SK-N-MC (cell line): ENCODE results near the gene SNX27.
"Not testable (repeated sequence)": the region's sequence is repeated elsewhere in the genome, so short reads cannot be mapped to it uniquely, and the experiment has no call there.

Experiments
- DNase-seq: peaks from one replicate; pipeline ENCODE4 v3.0.0-alpha.2; 2011; ENCODE audit warnings: low read depth, low spot score
- H3K27ac ChIP-seq: fragments of 200-600 bp; sonication (generic); 2 replicates; pipeline ENCODE4 v1.5.1; 2016; ENCODE audit warnings: mixed run types
- H3K36me3 ChIP-seq: fragments of 200-600 bp; sonication (generic); 2 replicates; pipeline ENCODE4 v1.6.1; 2017; ENCODE audit warnings: antibody characterized with exemption, low read length, mixed read lengths; ENCODE audit not compliant: insufficient read depth
- H3K4me3 ChIP-seq: fragments of 200-600 bp; sonication (generic); 2 replicates; pipeline ENCODE4 v1.5.1; 2016
- H3K9ac ChIP-seq: fragments of 200-600 bp; sonication (generic); 2 replicates; pipeline ENCODE4 v1.8.0; 2017; ENCODE audit warnings: mixed run types, mixed read lengths; ENCODE audit not compliant: insufficient read length
- H3K9me3 ChIP-seq: fragments of 200-600 bp; sonication (generic); 2 replicates; pipeline ENCODE4 v1.6.1; 2017; ENCODE audit warnings: low read depth, mild to moderate bottlenecking, antibody characterized with exemption, low read length, moderate library complexity, mixed read lengths
- EZH2 ChIP-seq: fragments of 200-600 bp; sonication (generic); IDR thresholded peaks from one replicate; pipeline ENCODE4 v1.6.1; 2017; ENCODE audit warnings: antibody characterized with exemption
- FOXP2 ChIP-seq: optimal IDR thresholded peaks from 2 replicates; pipeline ENCODE3; 2011; ENCODE audit warnings: mild to moderate bottlenecking, moderate library complexity; ENCODE audit not compliant: insufficient read depth; ENCODE audit errors: extremely low read length, control extremely low read depth
- POLR2AphosphoS5 ChIP-seq: IDR thresholded peaks from 2 replicates; pipeline ENCODE4 v1.6.1; 2012; ENCODE audit warnings: mild to moderate bottlenecking, low read depth, low read length, borderline replicate concordance

Gene SNX27

GRCh38 chr1:151593730-151594129 is 18.1 kb upstream of the SNX27 start:
- no peaks in the 10 kb centered on the region for H3K9me3 ChIP-seq
- H3K27ac ChIP-seq = no peak overlapping the region
- TF ChIP-seq POLR2AphosphoS5 (no peak), EZH2 (no peak), FOXP2 (no peak)
- DNase-seq = no peak
- H3K9ac ChIP-seq = no peak overlapping the region
- peak overlapping the region; percentile 45 for H3K4me3 ChIP-seq
- H3K36me3 ChIP-seq = no peaks in the 10 kb centered on the region

GRCh38 chr1:151594143-151594625 is 17.7 kb upstream of the SNX27 start:
- TF ChIP-seq POLR2AphosphoS5 (no peak), EZH2 (no peak), FOXP2 (no peak)
- Histone ChIP-seq H3K9ac (no peak overlapping the region), H3K36me3 (no peaks in the 10 kb centered on the region), H3K27ac (no peak overlapping the region), H3K4me3 (peak overlapping the region; percentile 45), H3K9me3 (no peaks in the 10 kb centered on the region)
- DNase-seq = no peak

- Histone ChIP-seq H3K36me3 (no peaks in the 10 kb centered on the region), H3K27ac (no peak overlapping the region), H3K4me3 (no peak overlapping the region), H3K9me3 (no peaks in the 10 kb centered on the region), H3K9ac (no peak overlapping the region)
- DNase-seq = no peak
- TF ChIP-seq POLR2AphosphoS5 = no peak
- TF ChIP-seq EZH2 = no peak
- no peak for TF ChIP-seq FOXP2
Measured at GRCh38 chr1:151596166-151596953, 15.5 kb upstream of the SNX27 start.

- not testable (repeated sequence) for H3K36me3 ChIP-seq, H3K9me3 ChIP-seq, DNase-seq, H3K4me3 ChIP-seq, H3K9ac ChIP-seq, H3K27ac ChIP-seq
Measured at GRCh38 chr1:151602550-151602949, 9.3 kb upstream of the SNX27 start.

- no peaks in the 10 kb centered on the region for H3K9me3 ChIP-seq
- H3K27ac ChIP-seq = no peak overlapping the region
- DNase-seq = no peak
- no peak overlapping the region for H3K9ac ChIP-seq
- no peak overlapping the region for H3K4me3 ChIP-seq
- H3K36me3 ChIP-seq = no peaks in the 10 kb centered on the region
- TF ChIP-seq FOXP2 = no peak
- TF ChIP-seq EZH2 = no peak
- TF ChIP-seq POLR2AphosphoS5 = no peak
Measured at GRCh38 chr1:151604291-151604690, 7.6 kb upstream of the SNX27 start.

GRCh38 chr1:151606384-151606783 is 5.5 kb upstream of the SNX27 start:
- TF ChIP-seq FOXP2 (no peak), EZH2 (no peak), POLR2AphosphoS5 (no peak)
- no peaks in the 10 kb centered on the region for H3K36me3 ChIP-seq
- no peak overlapping the region for H3K27ac ChIP-seq

GRCh38 chr1:151606857-151607256 is 5.0 kb upstream of the SNX27 start:
- no peak for DNase-seq
- H3K27ac ChIP-seq = no peak overlapping the region
- no peak overlapping the region for H3K9ac ChIP-seq
- no peaks in the 10 kb centered on the region for H3K9me3 ChIP-seq
- H3K4me3 ChIP-seq = no peak overlapping the region
- H3K36me3 ChIP-seq = no peaks in the 10 kb centered on the region
- TF ChIP-seq EZH2 (no peak), FOXP2 (no peak), POLR2AphosphoS5 (no peak)

More at GRCh38 chr1:151606384-151606783, 5.5 kb upstream of the SNX27 start:
- H3K4me3 ChIP-seq = no peak overlapping the region
- H3K9ac ChIP-seq = no peak overlapping the region
- H3K9me3 ChIP-seq = no peaks in the 10 kb centered on the region
- DNase-seq = no peak

- Histone ChIP-seq H3K36me3 (no peaks in the 10 kb centered on the region), H3K27ac (no peak overlapping the region), H3K9me3 (no peaks in the 10 kb centered on the region), H3K9ac (no peak overlapping the region), H3K4me3 (no peak overlapping the region)
- no peak for TF ChIP-seq POLR2AphosphoS5
- no peak for TF ChIP-seq FOXP2
- TF ChIP-seq EZH2 = no peak
- DNase-seq = no peak
Measured at GRCh38 chr1:151610142-151610541, 1.7 kb upstream of the SNX27 start.
